ENCODE results near the gene VPS50.
"Not testable (repeated sequence)": the region's sequence is repeated elsewhere in the genome, so short reads cannot be mapped to it uniquely, and the experiment has no call there.

Gene VPS50

GRCh38 chr7:93367254-93367653 is 135.1 kb downstream of the VPS50 start:
- Histone ChIP-seq H3K36me3 (ENCODE audit: control insufficient read depth, low read length) (no peaks in the 10 kb centered on the region), H4K20me1 (ENCODE audit: control insufficient read depth, insufficient read depth, low read depth, low read length) (no peaks in the 10 kb centered on the region), H3K9me3 (ENCODE audit: control insufficient read depth, insufficient read depth, low read length) (no peaks in the 10 kb centered on the region), H3K4me1 (ENCODE audit: control insufficient read depth, low read length) (no peaks in the 10 kb centered on the region), H3K79me2 (ENCODE audit: control insufficient read depth, low read length) (no peaks in the 10 kb centered on the region), H3K27ac (ENCODE audit: low read depth, low read length) (no peak overlapping the region), H3K4me2 (ENCODE audit: low read length) (no peak overlapping the region), H3K9me2 (replicated peaks; ENCODE audit: control insufficient read depth, low read length) (no peaks in the 10 kb centered on the region), H3F3A (ENCODE audit: control insufficient read depth, insufficient read depth) (no peaks in the 10 kb centered on the region), H3K27me3 (ENCODE audit: control insufficient read depth, low read length) (no peaks in the 10 kb centered on the region), H3K4me3 (ENCODE audit: low read length) (no peak overlapping the region)
- TF ChIP-seq EZH2phosphoT487 (IDR thresholded peaks at IDR 0.05; ENCODE audit: borderline replicate concordance, low read length) (no peak), CTCF (IDR thresholded peaks at IDR 0.05; ENCODE audit: low read depth, low read length, poor library complexity, severe bottlenecking) (no peak)

GRCh38 chr7:93370937-93371336 is 138.8 kb downstream of the VPS50 start:
- H3K79me2 ChIP-seq (ENCODE audit: control insufficient read depth, low read length); H3K4me2 ChIP-seq (ENCODE audit: low read length); H3K27me3 ChIP-seq (ENCODE audit: control insufficient read depth, low read length); H3F3A ChIP-seq (ENCODE audit: control insufficient read depth, insufficient read depth); H3K9me2 ChIP-seq (replicated peaks; ENCODE audit: control insufficient read depth, low read length); H3K4me3 ChIP-seq (ENCODE audit: low read length); H3K9me3 ChIP-seq (ENCODE audit: control insufficient read depth, insufficient read depth, low read length); H4K20me1 ChIP-seq (ENCODE audit: control insufficient read depth, insufficient read depth, low read depth, low read length); H3K36me3 ChIP-seq (ENCODE audit: control insufficient read depth, low read length); H3K27ac ChIP-seq (ENCODE audit: low read depth, low read length): not testable (repeated sequence)
- H3K4me1 ChIP-seq (ENCODE audit: control insufficient read depth, low read length), result peaks cover 17% of the 10 kb centered on the region

GRCh38 chr7:93373537-93373936 is 141.4 kb downstream of the VPS50 start:
- Histone ChIP-seq H3K4me1 (ENCODE audit: control insufficient read depth, low read length) (peaks cover 43% of the 10 kb centered on the region), H3K9me3 (ENCODE audit: control insufficient read depth, insufficient read depth, low read length) (no peaks in the 10 kb centered on the region), H3F3A (ENCODE audit: control insufficient read depth, insufficient read depth) (no peaks in the 10 kb centered on the region), H3K27me3 (ENCODE audit: control insufficient read depth, low read length) (no peaks in the 10 kb centered on the region), H3K36me3 (ENCODE audit: control insufficient read depth, low read length) (no peaks in the 10 kb centered on the region), H3K27ac (ENCODE audit: low read depth, low read length) (no peak overlapping the region), H3K4me2 (ENCODE audit: low read length) (no peak overlapping the region), H3K79me2 (ENCODE audit: control insufficient read depth, low read length) (no peaks in the 10 kb centered on the region), H3K4me3 (ENCODE audit: low read length) (no peak overlapping the region), H4K20me1 (ENCODE audit: control insufficient read depth, insufficient read depth, low read depth, low read length) (no peaks in the 10 kb centered on the region), H3K9me2 (replicated peaks; ENCODE audit: control insufficient read depth, low read length) (no peaks in the 10 kb centered on the region)
- TF ChIP-seq CTCF (IDR thresholded peaks at IDR 0.05; ENCODE audit: low read depth, low read length, poor library complexity, severe bottlenecking), result no peak
- no peak for TF ChIP-seq EZH2phosphoT487 (IDR thresholded peaks at IDR 0.05; ENCODE audit: borderline replicate concordance, low read length)

GRCh38 chr7:93374345-93374940 is 142.3 kb downstream of the VPS50 start:
- Histone ChIP-seq H3K4me1 (ENCODE audit: control insufficient read depth, low read length) (peaks cover 52% of the 10 kb centered on the region), H3K4me2 (ENCODE audit: low read length) (0 out of 2 replicates have a peak overlapping the region, but pooled peaks have one; percentile 1), H3F3A (ENCODE audit: control insufficient read depth, insufficient read depth) (no peaks in the 10 kb centered on the region), H3K36me3 (ENCODE audit: control insufficient read depth, low read length) (no peaks in the 10 kb centered on the region), H4K20me1 (ENCODE audit: control insufficient read depth, insufficient read depth, low read depth, low read length) (no peaks in the 10 kb centered on the region), H3K79me2 (ENCODE audit: control insufficient read depth, low read length) (no peaks in the 10 kb centered on the region), H3K4me3 (ENCODE audit: low read length) (no peak overlapping the region), H3K9me2 (replicated peaks; ENCODE audit: control insufficient read depth, low read length) (no peaks in the 10 kb centered on the region), H3K27me3 (ENCODE audit: control insufficient read depth, low read length) (no peaks in the 10 kb centered on the region), H3K9me3 (ENCODE audit: control insufficient read depth, insufficient read depth, low read length) (no peaks in the 10 kb centered on the region), H3K27ac (ENCODE audit: low read depth, low read length) (no peak overlapping the region)
- TF ChIP-seq EZH2phosphoT487 (IDR thresholded peaks at IDR 0.05; ENCODE audit: borderline replicate concordance, low read length) (no peak), CTCF (IDR thresholded peaks at IDR 0.05; ENCODE audit: low read depth, low read length, poor library complexity, severe bottlenecking) (peak; percentile 85)

Data from DOHH2 (cell line).